GM12891 (cell line): ENCODE results near the gene IGFBP7.

Source experiments
- DNase-seq: peaks from one replicate; pipeline ENCODE4 v3.0.0; 2011; ENCODE audit warnings: low spot score; ENCODE audit not compliant: insufficient read length
- FAIRE-seq: peaks from 2 replicates; lab custom pipeline; 2011; peaks lifted over from hg19 to GRCh38; lab: Jason Lieb, UNC
- PAX5 ChIP-seq: IDR thresholded peaks from 2 replicates; pipeline ENCODE4 v1.6.1; 2011; ENCODE audit warnings: low read length, moderate library complexity, mild to moderate bottlenecking; ENCODE audit not compliant: insufficient read depth, severe bottlenecking
- POLR2A ChIP-seq: IDR thresholded peaks from 2 replicates; pipeline ENCODE4 v1.6.1; 2011; ENCODE audit warnings: low read depth, low read length, control low read depth
- POLR2AphosphoS5 ChIP-seq: IDR thresholded peaks from 2 replicates; pipeline ENCODE4 v1.6.1; 2011; ENCODE audit warnings: low read depth, low read length, control low read depth
- POU2F2 ChIP-seq: IDR thresholded peaks from 2 replicates; pipeline ENCODE4 v1.6.1; 2011; ENCODE audit warnings: low read depth, mild to moderate bottlenecking, control low read depth, low read length, moderate library complexity
- SPI1 ChIP-seq: IDR thresholded peaks from 2 replicates; pipeline ENCODE4 v1.6.1; 2011; ENCODE audit warnings: low read depth, low read length, control low read depth
- TAF1 ChIP-seq: IDR thresholded peaks from 2 replicates; pipeline ENCODE4 v1.6.1; 2011; ENCODE audit warnings: low read depth, low read length, control low read depth

IGFBP7 gene

GRCh38 chr4:57034520-57034919 lies 75.7 kb downstream of the IGFBP7 start:
- FAIRE-seq (no peak), DNase-seq (no peak)
- TF ChIP-seq TAF1 (no peak), POLR2A (no peak), PAX5 (no peak), POU2F2 (no peak), POLR2AphosphoS5 (no peak), SPI1 (no peak)

GRCh38 chr4:57023104-57023503 lies 87.1 kb downstream of the IGFBP7 start:
- DNase-seq = no peak
- TF ChIP-seq POLR2AphosphoS5 = no peak
- FAIRE-seq = no peak

GRCh38 chr4:57020467-57021101 lies 89.6 kb downstream of the IGFBP7 start:
- DNase-seq (no peak), FAIRE-seq (no peak)
- TF ChIP-seq POLR2A (no peak), SPI1 (no peak), POLR2AphosphoS5 (no peak), TAF1 (no peak), POU2F2 (no peak), PAX5 (no peak)

- no peak for TF ChIP-seq PAX5
- no peak for TF ChIP-seq POLR2A
- no peak for TF ChIP-seq POLR2AphosphoS5
- no peak for TF ChIP-seq TAF1
- TF ChIP-seq SPI1 = no peak
- no peak for TF ChIP-seq POU2F2
- no peak for FAIRE-seq
- DNase-seq = no peak
Measured at GRCh38 chr4:57018980-57019379, 91.2 kb downstream of the IGFBP7 start.

- TF ChIP-seq POLR2AphosphoS5 (no peak), TAF1 (no peak), POU2F2 (no peak), SPI1 (no peak), PAX5 (no peak), POLR2A (no peak)
- FAIRE-seq (no peak), DNase-seq (no peak)
Measured at GRCh38 chr4:57013543-57014120, 96.6 kb downstream of the IGFBP7 start.

DNA sequence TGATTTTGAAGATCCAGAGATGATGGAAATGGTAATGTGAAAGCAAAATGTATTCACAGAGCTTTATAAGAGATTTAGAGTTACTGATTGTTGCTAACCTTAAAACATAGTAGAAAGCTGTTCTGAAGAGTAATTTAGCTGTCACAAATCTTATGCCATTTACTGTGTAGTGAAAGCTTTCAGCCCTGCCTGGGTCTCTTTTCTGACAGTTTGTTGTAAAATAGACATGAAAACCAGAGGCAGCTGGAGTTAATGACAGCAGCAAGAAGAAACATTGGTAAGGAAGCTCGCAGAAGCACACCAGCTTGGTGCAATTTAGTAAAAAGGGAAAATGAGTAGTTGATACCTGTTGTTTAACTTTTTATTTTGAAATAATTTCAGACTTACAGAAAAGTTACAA lies 110.4 kb downstream of the IGFBP7 start:
- FAIRE-seq (no peak), DNase-seq (no peak)
- TF ChIP-seq POLR2A (no peak), SPI1 (no peak), PAX5 (no peak), POLR2AphosphoS5 (no peak), TAF1 (no peak), POU2F2 (no peak)

GRCh38 chr4:56995525-56995924 lies 114.7 kb downstream of the IGFBP7 start:
- FAIRE-seq = no peak
- no peak for DNase-seq
- TF ChIP-seq SPI1 (no peak), TAF1 (no peak), POLR2A (no peak), POLR2AphosphoS5 (no peak)

GRCh38 chr4:56990109-56990905 lies 119.9 kb downstream of the IGFBP7 start:
- TF ChIP-seq TAF1 = no peak
- TF ChIP-seq PAX5 = no peak
- no peak for TF ChIP-seq POU2F2
- no peak for TF ChIP-seq POLR2AphosphoS5
- no peak for TF ChIP-seq SPI1
- no peak for TF ChIP-seq POLR2A
- peak; percentile 16 for FAIRE-seq
- no peak for DNase-seq

- FAIRE-seq (no peak), DNase-seq (no peak)
- TF ChIP-seq POU2F2 (no peak), POLR2AphosphoS5 (no peak), SPI1 (no peak), TAF1 (no peak), POLR2A (no peak), PAX5 (no peak)
Measured at GRCh38 chr4:56986952-56987351, 123.2 kb downstream of the IGFBP7 start.

- no peak for DNase-seq
- FAIRE-seq = no peak
- TF ChIP-seq POLR2AphosphoS5 (no peak), PAX5 (no peak), POU2F2 (no peak), SPI1 (no peak), POLR2A (no peak), TAF1 (no peak)
Measured at GRCh38 chr4:56986192-56986591, 124.0 kb downstream of the IGFBP7 start.
